Upper lobe of right lung (tissue), 1 donor: Measurements from ENCODE around the gene PIK3R4. TPM values are rescaled to one million over a fixed set of nuclear protein-coding genes. Genes with fewer than 3 reads are reported as not detected.

ENCODE experiments used
- ATAC-seq: fragments of 200-7000 bp; cut with Tn5 transposase; one replicate; pipeline ENCODE4 v1.9.1; 2020; ENCODE audit warnings: mild to moderate bottlenecking, moderate library complexity
- DNase-seq: peaks from one replicate; pipeline ENCODE4 v3.0.0-alpha.2; 2020
- H3K27ac ChIP-seq: fragments of 200-600 bp; one replicate; pipeline ENCODE4 v1.8.0; 2022
- H3K27me3 ChIP-seq: fragments of 200-600 bp; one replicate; pipeline ENCODE4 v1.8.0; 2022; ENCODE audit warnings: mild to moderate bottlenecking
- H3K36me3 ChIP-seq: fragments of 200-600 bp; one replicate; pipeline ENCODE4 v1.8.0; 2022
- H3K4me1 ChIP-seq: fragments of 200-600 bp; one replicate; pipeline ENCODE4 v1.8.0; 2022
- H3K4me3 ChIP-seq: fragments of 200-600 bp; one replicate; pipeline ENCODE4 v1.8.0; 2022; ENCODE audit warnings: mild to moderate bottlenecking
- H3K9me3 ChIP-seq: fragments of 200-600 bp; one replicate; pipeline ENCODE4 v1.8.0; 2022
- intact Hi-C: fragments of 100-400 bp; cut with DNase I; formaldehyde crosslinking; loops from one replicate; pipeline ENCODE4 v1.11.0; 2022
- total RNA-seq: library from RNA; stranded (reverse); fragmentation: NEBNext Ultra II Directional; extraction: Animal tissue kit (Norgen Biotek cat#: 25700); gene quantifications from one replicate; pipeline ENCODE4 v1.2.1, GENCODE V29; 2021
- TF ChIP-seq, protein P1 (sequence below): fragments of 200-600 bp; IDR thresholded peaks from one replicate; pipeline ENCODE4 v1.8.0; 2022; ENCODE audit warnings: antibody characterized with exemption
- donor health status: DM: no; HTN: yes; CAD: no; lungs with severe emphysema.

Gene PIK3R4
- total RNA-seq, 1 donor from 2014 or later = 32.2 TPM

DNA sequence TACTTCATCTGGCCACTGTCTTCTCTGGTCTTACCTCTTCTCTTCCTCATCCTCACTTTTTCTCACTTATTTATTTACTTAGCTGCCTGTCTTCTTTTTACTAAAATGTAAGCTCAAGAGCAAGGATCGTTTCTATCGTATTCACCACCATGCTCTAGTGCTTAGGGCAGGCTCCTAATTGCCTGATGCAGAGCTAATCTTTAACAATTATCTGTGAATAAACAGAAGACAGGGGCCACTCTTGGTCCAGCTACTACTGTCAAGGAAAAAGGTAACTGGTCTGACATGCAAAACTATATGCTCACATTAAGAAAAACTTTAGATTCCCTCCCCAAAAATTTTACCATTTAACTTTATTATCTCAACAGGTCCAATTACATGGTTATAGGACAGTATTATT lies 17.5 kb downstream of the PIK3R4 start:
- DNase-seq (no peak), ATAC-seq (no peak)
- Histone ChIP-seq H3K9me3 (no peaks in the 10 kb centered on the region), H3K36me3 (peaks cover 9% of the 10 kb centered on the region), H3K27ac (no peak overlapping the region), H3K4me1 (no peaks in the 10 kb centered on the region), H3K27me3 (no peaks in the 10 kb centered on the region), H3K4me3 (no peak overlapping the region)
- intact Hi-C loops = no loop called here
- TF ChIP-seq, protein P1, sequence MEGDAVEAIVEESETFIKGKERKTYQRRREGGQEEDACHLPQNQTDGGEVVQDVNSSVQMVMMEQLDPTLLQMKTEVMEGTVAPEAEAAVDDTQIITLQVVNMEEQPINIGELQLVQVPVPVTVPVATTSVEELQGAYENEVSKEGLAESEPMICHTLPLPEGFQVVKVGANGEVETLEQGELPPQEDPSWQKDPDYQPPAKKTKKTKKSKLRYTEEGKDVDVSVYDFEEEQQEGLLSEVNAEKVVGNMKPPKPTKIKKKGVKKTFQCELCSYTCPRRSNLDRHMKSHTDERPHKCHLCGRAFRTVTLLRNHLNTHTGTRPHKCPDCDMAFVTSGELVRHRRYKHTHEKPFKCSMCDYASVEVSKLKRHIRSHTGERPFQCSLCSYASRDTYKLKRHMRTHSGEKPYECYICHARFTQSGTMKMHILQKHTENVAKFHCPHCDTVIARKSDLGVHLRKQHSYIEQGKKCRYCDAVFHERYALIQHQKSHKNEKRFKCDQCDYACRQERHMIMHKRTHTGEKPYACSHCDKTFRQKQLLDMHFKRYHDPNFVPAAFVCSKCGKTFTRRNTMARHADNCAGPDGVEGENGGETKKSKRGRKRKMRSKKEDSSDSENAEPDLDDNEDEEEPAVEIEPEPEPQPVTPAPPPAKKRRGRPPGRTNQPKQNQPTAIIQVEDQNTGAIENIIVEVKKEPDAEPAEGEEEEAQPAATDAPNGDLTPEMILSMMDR = no peak

DNA sequence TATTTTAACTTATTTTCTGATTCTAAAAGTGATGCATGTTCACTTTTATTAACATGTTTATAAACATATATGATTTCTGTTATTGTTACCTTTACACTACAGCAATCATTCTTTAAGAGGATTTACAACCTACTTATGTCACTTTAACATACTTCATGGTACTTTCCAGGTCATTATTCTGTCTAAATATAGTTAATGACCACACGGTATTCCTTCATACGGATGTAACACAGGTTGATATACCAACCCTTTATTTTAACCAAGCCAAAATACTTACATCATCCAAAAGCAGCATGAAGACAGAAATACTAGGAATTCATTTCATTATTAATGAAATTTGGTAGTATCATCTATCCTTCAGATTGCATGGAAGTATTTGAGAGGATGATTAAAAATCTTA lies 18.6 kb downstream of the PIK3R4 start:
- Histone ChIP-seq H3K4me3 (no peak overlapping the region), H3K27me3 (no peaks in the 10 kb centered on the region), H3K27ac (no peak overlapping the region), H3K36me3 (peaks cover 4% of the 10 kb centered on the region), H3K9me3 (no peaks in the 10 kb centered on the region), H3K4me1 (no peaks in the 10 kb centered on the region)
- no peak for DNase-seq
- TF ChIP-seq, protein P1 = no peak
- no peak for ATAC-seq
- intact Hi-C loops = no loop called here

DNA sequence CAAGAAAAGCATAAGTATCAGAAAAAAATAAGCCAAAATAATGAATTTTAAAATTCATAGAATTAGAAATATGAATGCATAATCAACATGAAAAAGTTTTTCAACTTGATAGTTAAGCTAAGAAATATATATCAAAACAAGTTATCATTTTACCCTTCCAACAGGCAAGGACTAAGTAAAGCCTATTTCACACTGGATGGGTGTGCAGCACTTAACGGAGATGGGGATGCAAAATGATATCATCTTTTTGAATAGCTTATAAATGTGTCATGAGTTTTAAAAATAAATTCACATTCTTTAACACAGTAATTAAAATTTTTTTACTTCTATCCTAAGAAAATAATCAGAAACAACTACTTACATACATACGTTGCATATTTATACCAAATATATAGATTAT lies 20.9 kb downstream of the PIK3R4 start:
- intact Hi-C loops = no loop called here
- Histone ChIP-seq H3K27me3 (no peaks in the 10 kb centered on the region), H3K36me3 (peaks cover 3% of the 10 kb centered on the region), H3K4me1 (no peaks in the 10 kb centered on the region), H3K27ac (no peak overlapping the region), H3K9me3 (no peaks in the 10 kb centered on the region), H3K4me3 (no peak overlapping the region)
- ATAC-seq (no peak), DNase-seq (no peak)
- TF ChIP-seq, protein P1 = no peak

DNA sequence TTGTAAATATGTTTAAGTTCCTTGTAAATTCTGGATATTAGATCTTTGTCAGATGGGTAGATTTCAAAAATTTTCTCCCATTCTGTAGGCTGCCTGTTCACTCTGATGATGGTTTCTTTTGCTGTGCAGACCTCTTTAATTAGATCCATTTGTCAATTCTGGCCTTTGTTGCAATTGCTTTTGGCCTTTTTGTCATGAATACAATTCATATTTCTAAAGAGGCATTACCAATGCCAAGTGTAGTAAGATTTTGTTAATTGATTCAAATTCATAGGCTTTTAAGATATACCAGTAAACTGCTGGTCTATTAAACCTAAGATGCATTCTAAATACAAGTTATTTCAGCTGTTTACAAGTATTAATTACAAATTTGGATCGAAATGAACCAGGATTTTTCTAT lies 31.0 kb downstream of the PIK3R4 start:
- no peaks in the 10 kb centered on the region for H3K9me3 ChIP-seq
- ATAC-seq (no peak), DNase-seq (no peak)
- no peaks in the 10 kb centered on the region for H3K4me1 ChIP-seq
- H3K36me3 ChIP-seq = peaks cover 56% of the 10 kb centered on the region
- H3K27me3 ChIP-seq = no peaks in the 10 kb centered on the region
- intact Hi-C loops = no loop called here
- no peak overlapping the region for H3K4me3 ChIP-seq
- H3K27ac ChIP-seq = no peak overlapping the region
- TF ChIP-seq, protein P1 = no peak

DNA sequence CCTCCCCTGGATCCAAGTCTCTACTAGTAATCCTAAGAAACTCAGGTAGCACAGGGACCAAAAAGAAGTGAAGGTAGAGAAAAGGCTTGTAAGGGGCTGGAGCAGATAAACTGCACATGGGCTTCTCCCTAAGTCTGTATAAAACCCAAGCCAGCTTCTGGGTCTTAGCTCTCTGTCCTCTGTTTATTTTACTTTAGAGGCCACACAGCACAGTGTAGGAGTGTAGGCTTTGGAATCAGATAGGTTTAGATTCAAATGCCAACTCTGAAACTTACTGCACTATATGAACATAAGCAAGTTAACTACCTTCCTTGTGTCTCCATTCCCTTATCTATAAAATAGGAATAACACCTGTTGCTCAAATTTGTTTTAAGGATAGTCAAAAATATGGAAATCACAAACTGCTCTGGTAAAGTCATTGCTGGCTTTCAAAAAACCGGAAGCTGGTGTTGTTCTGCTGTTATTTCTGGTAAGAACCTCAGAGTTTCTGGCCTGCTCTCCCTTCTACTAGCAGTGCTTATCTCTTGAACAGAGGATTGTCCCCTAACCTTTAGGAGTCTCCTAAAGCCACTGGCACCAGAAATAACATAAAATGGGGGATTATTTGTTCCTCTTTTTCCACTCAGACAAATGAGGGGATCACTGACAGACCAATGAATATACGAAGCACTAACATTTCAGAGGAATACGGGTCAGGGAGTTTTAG lies 33.8 kb downstream of the PIK3R4 start:
- TF ChIP-seq, protein P1 = no peak
- no peaks in the 10 kb centered on the region for H3K9me3 ChIP-seq
- H3K27ac ChIP-seq = no peak overlapping the region
- DNase-seq (no peak), ATAC-seq (no peak)
- H3K4me3 ChIP-seq = no peak overlapping the region
- H3K36me3 ChIP-seq = peaks cover 46% of the 10 kb centered on the region
- no peaks in the 10 kb centered on the region for H3K4me1 ChIP-seq
- no peaks in the 10 kb centered on the region for H3K27me3 ChIP-seq
- intact Hi-C loops = no loop called here
